ENCODE results near the gene IQGAP1. TPM values are rescaled to one million over a fixed set of nuclear protein-coding genes. Genes with fewer than 3 reads are reported as not detected.

IQGAP1 gene
- total and polyA plus RNA-seq, 2 of the 13 experiments (the other 11 are each of a cell fraction or from before 2014, with no cell fraction given) = 29.5 to 37.9 TPM

GRCh38 chr15:90388462-90389380 lies 679 bp downstream of the IQGAP1 start:
- peaks cover 17% of the 10 kb centered on the region for H3K4me1 ChIP-seq (ENCODE audit: insufficient read depth, low read length)
- peak; percentile 68 for ATAC-seq
- TSS peak; percentile 59 for BruUV-seq (replicated peaks)
- CTCF ChIA-PET (ENCODE audit: low intra/inter-chr PET ratio, low total read pairs) = no interaction called here
- H3K9ac ChIP-seq (ENCODE audit: insufficient read depth, low read depth, low read length) = peak overlapping the region; percentile 82
- peaks cover 6% of the 10 kb centered on the region for H3K79me2 ChIP-seq (ENCODE audit: insufficient read depth, low read length)
- H3K27ac ChIP-seq (ENCODE audit: extremely low read length, insufficient read depth, low read length) = peak overlapping the region; percentile 63
- POLR2A ChIA-PET = interaction anchor here (0.7 to 2.4 kb wide), 13 partner anchors 9 to 582 kb away, joined by 3 to 17 read pairs (median 5); partner anchors contain the start of genes TTLL13 and ZNF774
- H3K9me3 ChIP-seq (ENCODE audit: low read length) = no peaks in the 10 kb centered on the region
- peaks cover 2 to 11% of the 10 kb centered on the region in 2 experiments; a peak in 2 of 5 replicates for H3K36me3 ChIP-seq (replicated peaks in 1 of 2; ENCODE audit: control insufficient read depth in 1 of 2, insufficient read depth in 2 of 2, low read length in 2 of 2)
- no peak for FAIRE-seq
- no peaks in the 10 kb centered on the region; a peak in 1 of 5 replicates for H3K27me3 ChIP-seq (ENCODE audit: control insufficient read depth in 1 of 2, insufficient read depth in 2 of 2, low read length in 2 of 2)
- intact Hi-C loops (cut with micrococcal nuclease; ENCODE audit: unreplicated experiment) (no loop called here), in situ Hi-C loops (cut with HindIII; ENCODE audit: extremely low pct_ligation_motif_present, low pct_unique_long_range_greater_than_20kb) (no loop called here)
- 2% methylated on average over 13 of the region's 52 CpGs for WGBS (ENCODE audit: low lambda C conversion rate)
- H3K4me2 ChIP-seq (ENCODE audit: low read depth, low read length) = peak overlapping the region; percentile 81
- peak overlapping the region; percentile 90 to 96 (median 92) for H3K4me3 ChIP-seq (replicated peaks in 1 of 3; ENCODE audit: insufficient read depth in 1 of 3, low read depth in 2 of 3, low read length in 3 of 3)
- DNase-seq (ENCODE audit: low spot score) = peak; percentile 17
- H2AFZ ChIP-seq (ENCODE audit: low read length) = no peak overlapping the region
- H4K20me1 ChIP-seq (ENCODE audit: insufficient read depth, low read length) = no peaks in the 10 kb centered on the region
- TF ChIP-seq RXRB (CRISPR knock-in tag; IDR thresholded peaks at IDR 0.05; ENCODE audit: borderline replicate concordance) (no peak), TAF1 (CRISPR knock-in tag; IDR thresholded peaks at IDR 0.05) (no peak), FOXO1 (CRISPR knock-in tag; IDR thresholded peaks at IDR 0.05) (no peak), XRCC5 (optimal IDR thresholded peaks at IDR 0.05; ENCODE audit: low read length) (no peak), ZNF687 (CRISPR knock-in tag; IDR thresholded peaks at IDR 0.05) (peak; percentile 42; the same call in 1 of the 2 replicates), UBTF (CRISPR knock-in tag; IDR thresholded peaks at IDR 0.05) (peak; percentile 56), KLF13 (CRISPR knock-in tag; IDR thresholded peaks at IDR 0.05) (no peak), ZNF20 (CRISPR knock-in tag; IDR thresholded peaks at IDR 0.05) (no peak), HES4 (CRISPR knock-in tag; IDR thresholded peaks at IDR 0.05; ENCODE audit: borderline replicate concordance) (peak; percentile 50; the same call in 1 of the 2 replicates), ELF3 (CRISPR knock-in tag; IDR thresholded peaks at IDR 0.05) (peak; percentile 39), TOE1 (CRISPR knock-in tag; IDR thresholded peaks at IDR 0.05) (no peak), ZNF691 (CRISPR knock-in tag; IDR thresholded peaks at IDR 0.05; ENCODE audit: borderline replicate concordance, low read depth) (no peak), ZNF441 (CRISPR knock-in tag; IDR thresholded peaks at IDR 0.05; ENCODE audit: borderline replicate concordance) (peak; percentile 78; the same call in 1 of the 2 replicates)
- TF ChIP-seq, protein P1, sequence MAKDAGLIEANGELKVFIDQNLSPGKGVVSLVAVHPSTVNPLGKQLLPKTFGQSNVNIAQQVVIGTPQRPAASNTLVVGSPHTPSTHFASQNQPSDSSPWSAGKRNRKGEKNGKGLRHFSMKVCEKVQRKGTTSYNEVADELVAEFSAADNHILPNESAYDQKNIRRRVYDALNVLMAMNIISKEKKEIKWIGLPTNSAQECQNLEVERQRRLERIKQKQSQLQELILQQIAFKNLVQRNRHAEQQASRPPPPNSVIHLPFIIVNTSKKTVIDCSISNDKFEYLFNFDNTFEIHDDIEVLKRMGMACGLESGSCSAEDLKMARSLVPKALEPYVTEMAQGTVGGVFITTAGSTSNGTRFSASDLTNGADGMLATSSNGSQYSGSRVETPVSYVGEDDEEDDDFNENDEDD (CRISPR knock-in tag; IDR thresholded peaks at IDR 0.05; ENCODE audit: borderline replicate concordance) = 0 out of 2 replicates have a peak, but pooled peaks have one; percentile 25

Data from HepG2 (cell line).